Activated T-cell treated with anti-CD3 and anti-CD28 coated beads, Interleukin-2, amount 50 U/mL, for 24 hours (primary cell): Measurements from ENCODE around the gene ETV3.
A peak's percentile ranks its signal among the peaks of the same experiment; 100 is the strongest.

ENCODE experiments used
- DNase-seq: peaks from one replicate; pipeline ENCODE4 v3.0.0-alpha.2; 2020
- H3K27ac Mint-ChIP-seq: 2 replicates; pipeline ENCODE4 v1.8.0; 2020; ENCODE audit warnings: mild to moderate bottlenecking, mixed read lengths
- H3K27me3 Mint-ChIP-seq: 2 replicates; pipeline ENCODE4 v1.8.0; 2020; ENCODE audit warnings: mixed read lengths
- H3K36me3 Mint-ChIP-seq: 2 replicates; pipeline ENCODE4 v1.8.0; 2020; ENCODE audit warnings: low read depth, mixed read lengths
- H3K4me1 Mint-ChIP-seq: 2 replicates; pipeline ENCODE4 v1.8.0; 2020; ENCODE audit warnings: low read depth, mixed read lengths
- H3K4me3 Mint-ChIP-seq: 2 replicates; pipeline ENCODE4 v1.8.0; 2020; ENCODE audit warnings: mild to moderate bottlenecking, moderate library complexity, mixed read lengths
- H3K9me3 Mint-ChIP-seq: 2 replicates; pipeline ENCODE4 v1.8.0; 2020; ENCODE audit warnings: mixed read lengths

Gene ETV3

GRCh38 chr1:157170677-157171515 is 32.7 kb upstream of the ETV3 start:
- Mint-ChIP-seq H3K36me3 (no peaks in the 10 kb centered on the region), H3K27me3 (peaks cover 20% of the 10 kb centered on the region), H3K27ac (no peak overlapping the region), H3K4me1 (no peaks in the 10 kb centered on the region), H3K4me3 (no peak overlapping the region), H3K9me3 (no peaks in the 10 kb centered on the region)
- DNase-seq: peak; percentile 55

- DNase-seq: no peak
- Mint-ChIP-seq H3K27me3 (peaks cover 29% of the 10 kb centered on the region), H3K36me3 (no peaks in the 10 kb centered on the region), H3K27ac (no peak overlapping the region), H3K9me3 (no peaks in the 10 kb centered on the region), H3K4me1 (no peaks in the 10 kb centered on the region), H3K4me3 (no peak overlapping the region)
Observed at GRCh38 chr1:157168015-157168414, 29.8 kb upstream of the ETV3 start.

DNA sequence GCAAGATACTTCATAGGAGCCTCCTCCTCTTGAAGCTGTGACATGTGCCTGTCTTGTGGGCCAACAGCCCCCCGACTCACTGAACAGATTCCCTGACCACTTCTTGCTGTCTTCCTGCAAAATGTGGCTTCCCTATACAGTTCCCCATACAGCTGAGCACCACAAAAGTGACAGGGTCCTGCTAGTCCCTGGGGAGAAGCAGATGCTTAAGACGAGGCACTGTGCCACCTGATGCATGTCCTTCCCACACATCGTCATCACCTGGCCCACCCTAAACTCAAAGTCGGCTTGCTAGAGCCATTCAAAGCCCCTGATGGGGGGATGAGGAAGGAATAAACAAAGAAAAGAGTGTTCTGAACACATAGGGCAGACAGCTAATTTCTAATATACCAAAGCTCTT is 29.2 kb upstream of the ETV3 start:
- no peak overlapping the region for H3K27ac Mint-ChIP-seq

DNA sequence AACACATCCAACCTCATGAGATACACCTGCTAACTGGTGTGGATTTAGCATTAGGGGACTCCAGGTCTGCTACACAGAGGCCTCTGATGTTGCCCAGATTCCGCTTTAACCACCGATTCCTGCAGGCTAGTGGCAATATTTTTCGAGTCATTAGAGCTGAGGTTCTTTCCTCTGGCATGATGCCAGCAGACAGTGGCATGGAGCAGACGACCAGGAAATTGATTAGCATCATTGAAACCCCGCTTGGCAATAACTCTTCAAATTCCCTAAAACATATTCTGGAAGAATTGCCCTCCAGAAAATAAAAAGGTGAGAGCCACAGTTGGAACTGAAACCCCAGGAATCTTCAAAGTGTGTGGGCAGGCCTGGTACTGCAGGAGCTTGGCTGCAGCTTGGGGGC is 28.4 kb upstream of the ETV3 start:
- peaks cover 21% of the 10 kb centered on the region for H3K27me3 Mint-ChIP-seq
- no peak for DNase-seq
- no peaks in the 10 kb centered on the region for H3K9me3 Mint-ChIP-seq
- no peaks in the 10 kb centered on the region for H3K4me1 Mint-ChIP-seq
- H3K4me3 Mint-ChIP-seq: no peak overlapping the region
- no peak overlapping the region for H3K27ac Mint-ChIP-seq
- no peaks in the 10 kb centered on the region for H3K36me3 Mint-ChIP-seq

More for the DNA sequence above, 29.2 kb upstream of the ETV3 start:
- H3K27me3 Mint-ChIP-seq: peaks cover 24% of the 10 kb centered on the region
- DNase-seq: no peak
- no peaks in the 10 kb centered on the region for H3K4me1 Mint-ChIP-seq
- H3K9me3 Mint-ChIP-seq: no peaks in the 10 kb centered on the region
- no peak overlapping the region for H3K4me3 Mint-ChIP-seq
- H3K36me3 Mint-ChIP-seq: no peaks in the 10 kb centered on the region

DNA sequence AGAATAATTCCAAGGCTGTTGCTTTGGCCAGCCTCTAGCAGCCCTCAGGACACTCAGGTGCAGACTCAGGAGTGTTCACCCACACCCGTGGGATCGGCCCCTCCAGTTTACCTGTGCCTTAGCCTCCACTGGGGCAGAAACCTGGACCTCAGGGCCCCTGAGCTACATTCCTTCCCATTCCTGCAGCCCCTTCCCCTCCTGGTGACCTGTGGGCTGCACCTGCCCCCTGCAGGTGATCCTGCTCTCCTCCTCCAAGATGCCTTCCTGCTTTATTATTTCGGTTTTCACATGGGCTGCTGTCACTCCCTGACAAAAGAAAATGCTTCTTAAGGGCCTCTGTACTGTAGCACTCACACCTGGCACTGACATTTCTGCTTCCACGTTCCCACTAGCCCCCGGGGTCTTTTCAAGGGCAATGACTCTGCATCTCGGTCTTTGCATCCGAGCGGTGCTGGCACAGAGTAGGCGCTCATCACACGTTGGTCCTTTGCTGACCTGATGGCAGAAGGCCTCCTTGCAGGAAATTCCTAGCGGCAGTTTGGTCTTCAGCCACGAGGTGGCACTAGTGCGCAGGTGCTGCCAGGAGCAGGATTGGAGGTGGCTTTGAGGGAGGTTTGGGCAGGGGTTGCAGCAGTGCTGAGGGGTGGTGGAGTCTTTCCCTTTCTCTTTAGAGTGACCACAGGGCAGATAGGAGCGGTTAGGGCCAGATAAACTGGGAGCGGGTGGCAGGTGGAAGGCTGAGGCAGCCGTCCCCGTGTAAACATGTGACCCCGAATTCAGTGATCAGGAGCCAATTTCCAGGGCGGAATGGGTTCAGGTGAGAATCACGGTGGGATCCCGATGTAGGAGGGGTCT is 25.3 kb upstream of the ETV3 start:
- Mint-ChIP-seq H3K27me3 (peaks cover 13% of the 10 kb centered on the region), H3K4me1 (no peaks in the 10 kb centered on the region), H3K27ac (no peak overlapping the region), H3K36me3 (no peaks in the 10 kb centered on the region), H3K4me3 (no peak overlapping the region), H3K9me3 (no peaks in the 10 kb centered on the region)
- DNase-seq: peak; percentile 87

- Mint-ChIP-seq H3K4me1 (no peaks in the 10 kb centered on the region), H3K27ac (no peak overlapping the region), H3K27me3 (peaks cover 20% of the 10 kb centered on the region), H3K4me3 (no peak overlapping the region), H3K9me3 (no peaks in the 10 kb centered on the region), H3K36me3 (no peaks in the 10 kb centered on the region)
- DNase-seq: no peak
Observed at GRCh38 chr1:157162345-157162744, 24.1 kb upstream of the ETV3 start.

- H3K27ac Mint-ChIP-seq: no peak overlapping the region
- H3K27me3 Mint-ChIP-seq: peaks cover 20% of the 10 kb centered on the region
- no peaks in the 10 kb centered on the region for H3K4me1 Mint-ChIP-seq
- no peaks in the 10 kb centered on the region for H3K36me3 Mint-ChIP-seq
- H3K4me3 Mint-ChIP-seq: no peak overlapping the region
- no peaks in the 10 kb centered on the region for H3K9me3 Mint-ChIP-seq
- no peak for DNase-seq
Observed at GRCh38 chr1:157161901-157162300, 23.7 kb upstream of the ETV3 start.

DNA sequence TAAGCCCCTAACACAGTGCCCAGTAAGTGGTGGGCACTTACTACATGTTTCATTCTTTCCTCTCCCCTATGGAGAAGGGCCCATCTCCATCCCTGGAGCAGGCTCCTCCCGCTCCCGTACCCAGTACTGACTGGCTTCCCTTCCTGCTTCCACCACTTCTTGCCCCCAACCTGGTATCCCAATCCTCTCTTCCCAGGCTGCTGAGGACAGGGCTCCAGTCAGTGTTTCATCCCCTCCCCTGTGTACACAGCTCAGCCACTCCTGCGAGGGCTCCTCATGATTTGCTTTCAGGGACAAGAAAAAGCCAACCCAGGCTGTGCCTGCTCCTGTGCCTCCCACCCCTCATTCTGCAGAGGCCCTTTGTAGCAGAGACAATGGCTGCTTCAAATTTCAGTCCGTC is 20.8 kb upstream of the ETV3 start:
- Mint-ChIP-seq H3K9me3 (no peaks in the 10 kb centered on the region), H3K27me3 (peaks cover 20% of the 10 kb centered on the region), H3K27ac (no peak overlapping the region), H3K4me1 (peaks cover 8% of the 10 kb centered on the region), H3K36me3 (no peaks in the 10 kb centered on the region), H3K4me3 (no peak overlapping the region)
- no peak for DNase-seq

DNA sequence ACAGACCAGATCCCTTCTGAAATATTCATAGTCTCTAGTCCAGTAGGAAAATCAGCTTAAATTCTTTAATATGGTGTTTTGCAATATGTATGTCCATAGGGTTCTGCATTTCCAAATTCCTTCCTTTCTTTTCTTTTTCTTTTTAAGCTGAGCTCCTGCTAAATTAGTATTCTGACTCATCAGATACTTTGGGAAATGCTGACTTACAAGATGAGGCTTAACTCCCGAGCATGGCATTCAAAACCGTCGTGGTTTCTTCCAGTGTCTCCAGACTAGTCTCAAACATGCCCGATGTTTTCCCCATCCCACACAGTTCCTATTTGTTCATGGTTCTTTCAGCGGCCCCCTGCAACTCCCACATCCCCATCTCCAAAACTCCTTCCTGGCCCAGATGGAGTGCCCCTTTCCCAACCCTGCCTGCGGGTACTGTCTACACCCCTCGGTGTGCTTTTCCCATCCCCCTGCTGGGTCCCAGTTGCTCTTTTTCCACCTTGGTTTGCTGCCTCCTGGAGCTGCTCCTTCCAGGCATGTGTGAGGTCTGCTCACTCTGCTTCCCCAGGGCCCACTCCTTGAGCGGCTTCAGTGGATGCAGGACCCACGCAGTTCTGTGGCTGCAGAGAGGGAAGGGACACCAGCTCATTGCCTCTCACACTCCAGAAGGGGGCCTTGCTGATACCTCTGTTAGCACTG is 19.5 kb upstream of the ETV3 start:
- Mint-ChIP-seq H3K36me3 (no peaks in the 10 kb centered on the region), H3K4me1 (peaks cover 14% of the 10 kb centered on the region), H3K4me3 (no peak overlapping the region), H3K27me3 (peaks cover 13% of the 10 kb centered on the region), H3K27ac (no peak overlapping the region), H3K9me3 (no peaks in the 10 kb centered on the region)
- DNase-seq: no peak

DNA sequence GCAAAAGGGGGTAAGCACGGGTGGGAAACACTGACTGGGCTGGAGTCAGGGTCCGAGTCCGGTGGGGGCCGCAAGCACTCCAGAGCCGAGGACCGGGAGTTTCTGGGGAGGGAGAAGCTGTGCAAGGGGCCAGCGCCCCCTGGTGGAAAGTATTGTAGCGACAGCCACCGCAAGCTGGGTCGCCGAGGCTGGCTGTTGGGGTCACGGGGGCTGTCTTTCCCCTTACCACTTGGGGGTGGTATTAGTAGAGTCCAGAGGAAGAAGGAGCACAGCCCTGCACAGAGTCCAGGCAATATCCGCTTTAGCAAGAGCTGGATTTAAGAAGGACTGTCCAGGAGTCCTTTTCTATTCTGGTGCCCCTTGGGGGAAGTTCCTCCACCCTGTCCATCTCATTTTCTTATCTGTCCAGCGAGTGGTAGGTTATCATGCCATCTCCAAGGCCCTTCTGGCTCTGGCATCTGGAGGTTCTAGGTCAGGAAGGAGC is 17.9 kb upstream of the ETV3 start:
- H3K27me3 Mint-ChIP-seq: peaks cover 13% of the 10 kb centered on the region
- no peaks in the 10 kb centered on the region for H3K9me3 Mint-ChIP-seq
- peak; percentile 85 for DNase-seq
- no peaks in the 10 kb centered on the region for H3K36me3 Mint-ChIP-seq
- peaks cover 18% of the 10 kb centered on the region for H3K4me1 Mint-ChIP-seq
- H3K4me3 Mint-ChIP-seq: peak overlapping the region; percentile 22
- peak overlapping the region; percentile 74 for H3K27ac Mint-ChIP-seq

- H3K4me3 Mint-ChIP-seq: peak overlapping the region; percentile 22
- peak overlapping the region; percentile 74 for H3K27ac Mint-ChIP-seq
- H3K9me3 Mint-ChIP-seq: no peaks in the 10 kb centered on the region
- H3K4me1 Mint-ChIP-seq: peaks cover 23% of the 10 kb centered on the region
- no peak for DNase-seq
- peaks cover 13% of the 10 kb centered on the region for H3K27me3 Mint-ChIP-seq
- no peaks in the 10 kb centered on the region for H3K36me3 Mint-ChIP-seq
Observed at GRCh38 chr1:157155658-157156057, 17.5 kb upstream of the ETV3 start.

DNA sequence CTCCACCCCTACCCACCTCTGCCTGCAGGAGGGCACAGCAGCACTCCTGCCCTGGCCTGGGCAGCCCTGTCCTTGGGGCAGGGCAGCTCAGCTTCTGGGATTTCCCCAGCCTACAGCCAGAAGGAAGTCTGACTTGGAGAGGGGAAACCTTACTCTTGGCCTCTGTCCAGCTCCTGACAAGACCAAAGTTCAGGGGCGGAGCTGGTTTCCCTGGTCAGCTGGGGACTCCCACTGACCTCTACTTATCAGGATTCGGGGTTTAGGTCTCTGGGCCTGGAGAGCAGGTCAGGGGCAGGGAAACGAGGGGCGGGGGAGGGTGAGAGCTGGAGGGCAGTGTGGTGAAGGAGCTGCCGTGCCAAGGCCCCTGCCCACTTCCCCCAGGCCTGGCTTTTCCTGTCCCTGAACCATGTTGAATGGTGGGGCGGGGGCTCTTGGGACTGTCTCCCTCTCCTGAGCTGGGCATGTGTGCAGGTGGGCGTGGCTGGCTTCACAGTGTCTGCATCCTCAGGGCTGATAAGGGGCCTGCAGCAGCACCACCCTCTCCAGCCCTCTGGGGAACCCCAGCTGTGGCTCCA is 16.8 kb upstream of the ETV3 start:
- peaks cover 28% of the 10 kb centered on the region for H3K4me1 Mint-ChIP-seq
- peaks cover 13% of the 10 kb centered on the region for H3K27me3 Mint-ChIP-seq
- DNase-seq: no peak
- H3K27ac Mint-ChIP-seq: no peak overlapping the region
- no peak overlapping the region for H3K4me3 Mint-ChIP-seq
- no peaks in the 10 kb centered on the region for H3K9me3 Mint-ChIP-seq
- H3K36me3 Mint-ChIP-seq: no peaks in the 10 kb centered on the region

GRCh38 chr1:157154291-157154690 is 16.1 kb upstream of the ETV3 start:
- H3K4me3 Mint-ChIP-seq: no peak overlapping the region
- peaks cover 13% of the 10 kb centered on the region for H3K27me3 Mint-ChIP-seq
- H3K36me3 Mint-ChIP-seq: no peaks in the 10 kb centered on the region
- H3K27ac Mint-ChIP-seq: no peak overlapping the region
- H3K4me1 Mint-ChIP-seq: peaks cover 28% of the 10 kb centered on the region
- H3K9me3 Mint-ChIP-seq: no peaks in the 10 kb centered on the region
- DNase-seq: no peak

DNA sequence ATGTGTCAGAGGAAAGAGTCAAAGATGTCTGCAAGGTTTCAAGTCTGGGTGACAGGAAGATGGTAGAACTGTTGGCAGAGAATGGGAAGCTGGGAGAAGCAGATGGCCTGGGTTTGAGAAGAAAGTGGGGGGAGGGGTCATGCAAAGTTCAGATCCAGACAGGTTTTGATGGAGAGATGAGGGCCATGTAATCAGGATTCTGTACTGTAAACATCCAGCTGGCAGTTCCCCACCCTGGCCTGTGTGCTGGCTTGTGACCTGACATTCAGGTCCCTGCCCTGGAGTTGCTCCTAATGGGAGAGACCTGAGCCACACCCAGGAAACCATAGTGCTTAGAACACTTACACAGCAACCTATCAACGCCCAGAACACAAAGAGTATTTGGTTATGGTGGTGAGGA is 15.6 kb upstream of the ETV3 start:
- Mint-ChIP-seq H3K27ac (peak overlapping the region; percentile 19), H3K4me3 (no peak overlapping the region), H3K9me3 (no peaks in the 10 kb centered on the region), H3K36me3 (no peaks in the 10 kb centered on the region), H3K27me3 (peaks cover 13% of the 10 kb centered on the region), H3K4me1 (peaks cover 28% of the 10 kb centered on the region)
- no peak for DNase-seq
